ENCODE measurements around the gene ZNF790.
"Not testable (repeated sequence)": the region's sequence is repeated elsewhere in the genome, so short reads cannot be mapped to it uniquely, and the experiment has no call there.

Gene ZNF790

DNA sequence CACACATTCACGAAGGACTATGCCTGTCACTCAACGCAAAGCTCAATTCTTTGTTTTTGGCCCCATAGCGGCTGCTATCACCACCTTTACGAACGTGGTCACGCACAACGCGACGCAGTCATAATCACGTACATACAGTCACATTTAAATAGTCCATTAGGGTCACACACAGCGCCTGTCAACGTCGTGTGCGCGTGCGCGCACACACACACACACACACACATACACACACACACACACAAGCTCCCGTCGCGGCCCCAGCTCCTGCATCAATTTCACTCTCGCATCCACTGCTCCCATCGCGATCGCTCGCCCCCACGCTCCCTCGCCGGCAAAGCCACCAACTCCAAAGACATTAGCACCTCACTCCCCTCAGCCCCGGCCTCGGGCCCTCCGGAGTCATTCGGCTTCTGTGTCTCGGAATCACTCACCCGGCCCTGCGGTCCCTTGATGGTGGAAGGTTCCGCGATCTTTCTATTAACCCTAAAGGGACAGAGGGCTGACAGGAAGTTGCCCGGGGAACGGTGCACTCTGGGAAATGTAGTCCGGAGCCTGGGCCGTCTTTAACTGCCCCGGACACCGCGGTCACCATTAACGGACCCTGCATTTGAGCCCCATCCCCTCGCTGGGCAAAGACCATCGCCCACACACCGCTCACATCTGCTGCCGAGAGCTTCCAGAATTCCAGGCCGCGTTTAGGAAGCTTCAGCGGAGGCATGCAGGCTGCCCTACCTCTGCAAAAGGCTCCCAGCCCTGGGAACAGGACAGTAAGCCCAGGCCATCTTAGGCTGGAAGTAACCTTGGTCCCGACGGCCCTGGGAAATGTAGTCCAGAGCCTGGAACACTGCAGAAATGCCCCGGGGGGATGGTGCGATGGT, at the start of gene ZNF790:
Gene ZNF790, minus strand, starts transcription at position 482 of the 878 bp plus-strand sequence. CDS start 12,768 bp downstream, outside the sequence.
- DNase-seq (ENCODE audit: low read depth) = peak; percentile 80

DNA sequence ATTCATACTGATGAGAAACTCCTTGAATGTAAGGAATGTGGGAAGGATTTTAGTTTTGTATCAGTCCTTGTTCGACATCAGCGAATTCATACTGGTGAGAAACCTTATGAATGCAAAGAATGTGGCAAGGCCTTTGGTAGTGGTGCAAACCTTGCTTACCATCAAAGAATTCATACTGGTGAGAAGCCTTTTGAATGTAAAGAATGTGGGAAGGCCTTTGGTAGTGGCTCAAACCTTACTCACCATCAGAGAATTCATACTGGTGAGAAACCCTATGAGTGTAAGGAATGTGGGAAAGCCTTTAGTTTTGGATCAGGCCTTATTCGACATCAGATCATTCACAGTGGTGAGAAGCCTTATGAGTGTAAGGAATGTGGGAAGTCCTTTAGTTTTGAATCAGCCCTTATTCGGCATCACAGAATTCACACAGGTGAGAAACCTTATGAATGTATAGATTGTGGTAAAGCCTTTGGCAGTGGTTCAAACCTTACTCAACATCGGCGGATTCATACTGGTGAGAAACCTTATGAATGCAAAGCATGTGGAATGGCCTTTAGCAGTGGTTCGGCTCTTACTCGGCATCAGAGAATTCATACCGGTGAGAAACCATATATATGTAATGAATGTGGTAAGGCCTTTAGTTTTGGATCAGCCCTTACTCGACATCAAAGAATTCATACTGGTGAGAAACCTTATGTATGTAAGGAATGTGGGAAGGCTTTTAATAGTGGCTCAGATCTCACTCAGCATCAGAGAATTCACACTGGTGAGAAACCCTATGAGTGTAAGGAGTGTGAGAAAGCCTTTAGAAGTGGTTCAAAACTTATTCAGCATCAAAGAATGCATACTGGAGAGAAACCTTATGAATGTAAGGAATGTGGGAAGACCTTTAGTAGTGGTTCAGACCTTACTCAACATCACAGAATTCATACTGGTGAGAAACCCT, 39.1 kb upstream of the ZNF790 start:
- DNase-seq (ENCODE audit: low read depth) = no peak

DNA sequence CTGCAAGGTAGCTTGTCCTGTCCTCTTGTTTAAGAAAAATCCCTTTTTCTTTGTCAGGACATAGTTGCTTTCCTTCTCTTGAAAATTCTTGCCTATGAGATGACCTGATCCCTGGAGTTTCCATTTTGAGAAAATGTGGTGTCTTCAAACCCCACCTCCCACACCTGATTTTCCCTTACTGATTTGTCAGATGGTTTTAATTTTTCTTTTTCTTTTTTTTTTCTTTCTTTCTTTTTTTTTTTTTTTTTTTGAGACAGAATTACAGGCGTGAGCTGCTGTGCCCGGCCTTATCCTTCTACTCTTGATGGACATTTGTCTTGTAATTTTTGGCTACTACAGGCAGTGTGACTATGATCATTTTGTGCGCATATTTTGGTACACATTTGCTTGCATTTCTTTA, 13.7 kb upstream of the ZNF790 start:
- DNase-seq (ENCODE audit: low read depth) = no peak

DNA sequence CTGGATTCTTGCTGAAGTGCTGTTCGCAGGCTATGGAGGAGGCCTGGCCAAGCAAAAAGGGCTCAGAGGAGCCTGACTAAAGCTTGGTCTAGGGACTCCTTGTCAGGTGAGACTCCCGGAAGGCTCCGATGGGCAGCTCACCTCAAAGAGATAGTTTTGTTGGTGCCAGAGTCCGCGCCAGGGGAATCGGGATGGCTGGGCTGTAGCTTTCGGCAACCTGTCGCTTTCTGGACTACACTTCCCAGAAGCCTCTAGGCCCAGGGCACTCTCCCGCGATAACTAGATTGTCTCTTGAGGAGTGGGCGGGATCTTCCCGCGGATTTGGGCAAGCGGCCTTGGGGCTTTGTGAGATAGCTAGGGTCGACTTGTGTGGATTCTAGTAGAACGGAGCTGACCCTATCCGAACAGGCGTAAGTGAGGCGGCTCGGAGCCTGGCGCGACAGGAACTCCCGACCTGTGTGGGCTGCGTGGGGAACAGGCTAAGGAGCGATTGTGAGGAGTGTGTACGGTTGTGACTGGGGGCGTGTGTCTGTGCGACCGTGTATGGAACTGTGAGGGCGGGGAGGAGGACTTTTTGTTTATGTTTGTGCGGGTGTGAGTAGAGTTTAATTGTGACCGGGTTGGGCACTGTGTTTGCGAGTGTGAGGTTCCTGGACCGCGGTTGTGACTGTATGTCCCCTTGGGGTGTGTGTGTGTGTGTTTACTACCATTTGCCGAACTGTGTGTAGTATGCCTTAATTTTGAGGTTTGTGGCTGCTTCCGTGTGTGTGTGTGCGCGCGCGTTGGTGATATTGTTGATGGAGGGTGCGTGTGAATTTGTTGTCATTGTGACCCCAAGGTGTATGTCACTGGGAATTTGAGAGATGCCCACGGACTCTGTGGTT, 12.6 kb upstream of the ZNF790 start, which contains the start of gene ZNF345:
Gene ZNF345, plus strand, starts transcription at position 318 of the 884 bp plus-strand sequence. CDS start 25,955 bp downstream, outside the sequence.
- peak; percentile 84 for DNase-seq (ENCODE audit: low read depth)

DNA sequence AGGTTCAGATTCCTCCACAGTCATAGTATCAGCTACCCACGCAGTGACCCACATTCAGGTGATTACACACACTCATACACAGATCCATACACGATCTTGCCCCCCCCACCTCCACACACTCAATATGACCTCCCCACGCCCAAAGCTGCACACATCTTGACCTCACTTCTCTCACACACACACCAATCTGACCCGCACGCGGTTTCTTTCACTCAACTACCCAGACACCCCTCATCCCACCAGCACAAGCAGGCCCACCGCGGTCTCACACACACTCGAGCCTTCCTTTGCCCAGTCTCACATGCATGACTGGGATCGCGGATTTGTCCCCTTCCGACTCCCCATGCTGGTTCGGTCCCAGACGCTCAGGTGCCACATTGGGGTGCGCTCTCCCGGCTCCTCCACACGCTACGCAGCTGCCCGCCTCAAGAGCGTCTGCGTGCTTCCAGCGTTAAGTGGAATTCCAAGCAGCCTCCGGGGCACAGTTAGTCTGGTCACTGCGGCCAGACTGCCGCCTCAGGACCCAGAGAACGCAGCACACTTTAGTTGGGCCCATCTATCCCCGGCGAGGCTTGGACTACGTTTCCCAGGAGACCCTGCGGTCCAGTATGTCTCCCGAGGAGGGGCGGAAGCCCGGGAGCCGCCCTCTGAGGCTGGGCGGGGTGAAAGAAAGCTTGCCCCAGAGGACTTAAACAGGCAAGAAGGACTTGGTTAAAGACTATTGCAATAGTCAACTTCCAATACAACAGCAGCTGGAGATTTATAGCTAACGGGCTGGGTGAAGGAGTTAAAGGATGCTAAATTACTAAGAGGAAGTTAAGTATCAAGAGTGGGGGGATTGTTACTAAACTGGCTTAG, 11.7 kb upstream of the ZNF790 start:
- peak; percentile 77 for DNase-seq (ENCODE audit: low read depth)

DNA sequence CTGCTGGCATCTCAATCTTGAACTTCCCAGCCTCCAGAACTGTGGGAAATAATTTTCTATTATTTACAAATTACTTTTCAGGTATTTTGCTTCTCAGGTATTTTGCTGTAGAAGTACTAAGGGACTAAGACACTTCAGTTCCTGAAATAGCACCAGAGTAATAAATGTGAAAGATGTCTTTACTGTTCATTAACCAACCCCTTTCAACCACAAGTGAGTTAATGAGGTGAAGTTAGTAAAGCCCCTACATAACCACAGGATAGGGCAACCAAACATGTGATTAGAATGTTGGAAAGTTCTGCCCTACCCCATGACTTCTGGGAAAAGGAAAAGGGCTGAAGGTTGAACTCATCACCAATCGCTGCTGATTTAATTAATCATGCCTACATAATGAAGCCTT, 9.8 kb upstream of the ZNF790 start:
- DNase-seq (ENCODE audit: low read depth) = no peak

DNA sequence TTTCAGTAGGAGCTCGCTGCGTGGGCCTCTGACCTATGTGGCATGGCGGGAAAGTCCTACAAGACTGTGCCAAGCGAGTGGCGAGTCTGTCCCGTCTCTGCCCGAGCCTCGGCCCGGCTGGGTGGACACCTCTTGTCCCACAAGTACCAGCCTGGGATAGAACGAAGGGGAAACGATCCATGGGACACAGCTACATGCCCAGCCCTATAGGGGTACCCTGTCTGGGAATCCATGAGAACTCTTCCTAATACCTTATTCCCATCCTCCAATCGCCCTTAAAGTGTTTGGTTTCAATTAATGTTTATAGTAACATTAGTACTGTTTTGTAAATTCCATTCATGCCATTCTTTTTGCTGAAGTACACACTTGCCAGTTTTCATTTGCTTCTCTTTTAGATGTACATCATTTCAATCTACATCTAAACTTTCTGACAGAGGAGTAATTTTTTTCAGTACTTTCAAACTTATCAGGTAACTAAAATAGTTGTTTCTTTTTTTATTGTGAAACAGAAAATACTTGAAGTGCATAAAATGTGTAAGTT, 667 bp upstream of the ZNF790 start:
- no peak for DNase-seq (ENCODE audit: low read depth)

DNA sequence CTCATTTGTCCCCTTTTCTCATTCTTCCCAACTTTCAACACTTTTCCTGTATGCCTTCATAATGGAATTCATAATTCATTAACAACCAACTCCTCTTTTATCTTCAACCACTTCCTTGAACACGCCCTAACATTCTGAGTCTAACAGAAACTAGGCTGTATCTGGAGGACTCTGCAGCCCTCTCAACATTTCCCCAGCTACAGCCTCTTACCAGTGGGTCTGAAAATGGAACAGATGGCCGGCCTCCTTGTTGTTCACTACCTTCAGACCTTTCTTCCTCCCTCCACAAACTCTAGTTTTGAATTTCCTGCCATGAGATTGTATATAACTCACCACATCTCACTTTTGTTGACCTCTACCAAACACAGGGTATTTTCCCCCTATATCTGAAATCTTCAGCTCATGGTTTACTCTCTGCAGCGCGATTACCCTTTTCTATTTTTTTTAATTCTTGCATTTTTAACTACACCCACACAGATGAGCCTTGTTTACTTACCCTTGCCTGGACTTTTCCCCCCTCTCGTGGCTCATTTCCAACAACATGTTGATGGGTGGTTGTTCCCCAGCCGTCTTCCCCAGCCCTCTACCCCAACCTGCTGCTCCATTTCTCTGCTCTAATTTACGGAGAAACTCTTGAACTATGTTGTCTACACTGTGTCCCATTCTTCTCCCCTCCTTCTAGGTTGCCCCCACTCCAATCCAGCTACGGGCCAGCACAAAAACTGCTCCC, 846 bp downstream of the ZNF790 start:
- no peak for DNase-seq (ENCODE audit: low read depth)

DNA sequence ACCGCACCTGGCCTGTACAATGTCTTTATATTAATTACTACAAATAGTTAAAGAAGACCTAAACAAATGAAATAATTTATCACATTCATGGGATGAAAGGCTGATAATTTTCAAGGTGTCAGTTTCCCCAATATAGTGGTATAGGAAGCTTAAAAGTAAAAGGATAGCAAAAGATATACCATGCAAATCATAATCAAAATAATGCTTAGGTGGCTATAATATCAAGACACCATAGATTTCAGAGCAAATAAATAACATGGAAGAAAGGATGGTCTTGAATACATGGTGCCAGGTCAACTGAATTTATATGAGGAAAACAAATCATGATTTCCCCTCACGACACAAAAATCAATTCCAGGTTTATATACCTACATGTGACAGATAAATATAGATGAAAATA, 4.8 kb downstream of the ZNF790 start:
- DNase-seq (ENCODE audit: low read depth) = no peak

DNA sequence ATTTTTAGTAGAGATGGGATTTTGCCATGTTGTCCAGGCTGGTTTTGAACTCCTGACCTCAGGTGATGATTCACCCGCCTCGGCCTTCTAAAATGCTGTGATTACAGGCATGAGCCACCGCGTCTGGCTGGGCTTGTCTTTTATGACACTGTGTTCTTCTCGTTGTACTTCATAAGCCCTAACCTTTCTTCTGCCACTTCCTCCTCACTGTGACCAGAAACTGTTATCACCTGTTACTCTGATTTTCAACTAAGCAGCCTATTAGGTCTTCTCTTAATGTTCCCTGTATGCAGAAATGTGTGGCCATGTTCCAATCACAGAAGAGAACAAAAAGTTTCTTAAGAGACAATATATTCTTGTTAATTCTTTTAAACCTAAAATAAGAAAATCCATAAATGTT, 16.4 kb downstream of the ZNF790 start:
- DNase-seq (ENCODE audit: low read depth) = no peak

DNA sequence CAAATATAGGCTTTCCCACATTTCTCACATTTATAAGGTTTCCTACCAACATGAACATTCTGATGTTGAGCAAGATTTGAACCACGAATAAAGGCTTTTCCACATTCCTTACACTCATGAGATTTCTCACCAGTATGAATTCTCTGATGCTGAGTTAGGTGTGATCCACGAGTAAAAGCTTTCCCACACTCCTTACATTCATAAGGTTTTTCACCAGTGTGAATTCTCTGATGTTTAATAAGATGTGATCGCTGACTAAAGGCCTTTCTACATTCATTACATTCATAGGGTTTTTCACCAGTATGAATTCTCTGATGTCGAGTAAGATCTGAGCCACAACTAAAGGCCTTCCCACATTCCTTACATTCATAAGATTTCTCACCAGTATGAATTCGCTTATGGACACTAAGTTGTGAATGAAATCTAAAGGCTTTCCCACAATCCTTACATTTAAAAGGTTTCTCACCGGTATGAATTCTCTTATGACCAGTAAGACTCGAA, 19.0 kb downstream of the ZNF790 start:
- DNase-seq (ENCODE audit: low read depth) = no peak

DNA sequence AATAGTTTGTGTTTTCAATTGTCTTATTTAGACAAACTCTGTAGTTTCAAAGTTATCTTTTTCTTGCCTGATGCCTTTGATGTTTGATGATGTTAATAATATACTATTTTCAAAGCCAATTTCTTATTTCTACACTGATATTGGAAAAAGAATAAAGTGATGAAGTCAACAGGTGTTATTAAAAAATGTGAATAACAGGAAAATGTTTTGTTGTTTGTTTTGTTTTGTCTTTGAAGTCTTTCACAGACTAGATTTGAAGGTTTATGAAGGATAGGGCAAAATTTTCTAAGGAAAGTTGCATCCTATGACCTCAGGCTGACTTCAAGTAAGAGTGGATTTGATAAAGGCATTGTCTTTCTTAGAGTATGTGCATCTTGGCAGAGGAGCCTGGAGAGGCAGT, 31.2 kb downstream of the ZNF790 start:
- no peak for DNase-seq (ENCODE audit: low read depth)

DNA sequence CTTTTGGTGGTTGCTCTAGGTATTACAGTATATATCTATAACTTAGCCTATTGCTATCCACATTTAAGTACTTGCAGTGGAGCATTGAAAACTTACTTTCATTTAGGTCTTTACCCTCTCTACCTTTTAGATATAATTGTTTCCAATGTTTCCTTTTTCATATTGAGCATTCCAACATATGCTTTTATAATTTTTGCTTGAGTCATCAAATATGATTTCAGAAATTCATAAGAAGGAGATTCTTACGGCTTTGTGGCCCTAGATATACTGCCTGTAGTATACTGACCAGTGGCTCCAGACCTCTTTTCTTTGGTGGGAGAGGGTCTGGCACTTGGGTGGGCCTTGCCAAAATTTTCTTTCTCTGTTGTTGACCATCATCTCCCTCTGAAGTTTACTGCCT, 32.8 kb downstream of the ZNF790 start:
- no peak for DNase-seq (ENCODE audit: low read depth)

DNA sequence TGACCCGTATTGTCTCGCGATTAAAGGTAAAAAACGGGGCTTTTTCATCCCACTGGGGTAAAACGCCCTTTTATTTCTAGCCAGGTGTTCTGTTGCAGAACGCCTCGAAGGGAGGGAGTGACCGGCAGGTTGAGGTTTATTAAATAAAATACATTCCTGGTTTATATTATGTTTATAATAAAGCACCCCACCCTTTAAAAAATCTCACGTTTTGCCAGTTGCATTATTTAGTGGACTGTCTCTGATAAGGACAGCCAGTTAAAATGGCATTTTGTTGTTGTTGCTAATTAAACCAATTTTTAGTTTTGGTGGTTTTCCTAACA, 40.4 kb downstream of the ZNF790 start:
- DNase-seq (ENCODE audit: low read depth) = no peak

DNA sequence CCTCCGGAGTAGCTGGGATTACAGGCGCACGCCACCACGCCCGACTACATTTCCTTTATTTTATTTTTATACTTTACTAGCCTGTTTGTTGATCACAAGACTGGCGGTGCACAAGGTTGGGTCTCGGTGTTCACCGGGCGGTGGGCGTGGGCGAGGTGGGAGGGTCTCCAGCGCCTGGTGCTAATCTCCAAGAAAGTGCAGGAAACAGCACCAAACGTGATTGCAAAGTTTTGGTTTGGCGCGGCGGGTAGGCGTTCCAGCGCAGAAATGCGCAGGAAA, 41.5 kb downstream of the ZNF790 start:
- no peak for DNase-seq (ENCODE audit: low read depth)

DNA sequence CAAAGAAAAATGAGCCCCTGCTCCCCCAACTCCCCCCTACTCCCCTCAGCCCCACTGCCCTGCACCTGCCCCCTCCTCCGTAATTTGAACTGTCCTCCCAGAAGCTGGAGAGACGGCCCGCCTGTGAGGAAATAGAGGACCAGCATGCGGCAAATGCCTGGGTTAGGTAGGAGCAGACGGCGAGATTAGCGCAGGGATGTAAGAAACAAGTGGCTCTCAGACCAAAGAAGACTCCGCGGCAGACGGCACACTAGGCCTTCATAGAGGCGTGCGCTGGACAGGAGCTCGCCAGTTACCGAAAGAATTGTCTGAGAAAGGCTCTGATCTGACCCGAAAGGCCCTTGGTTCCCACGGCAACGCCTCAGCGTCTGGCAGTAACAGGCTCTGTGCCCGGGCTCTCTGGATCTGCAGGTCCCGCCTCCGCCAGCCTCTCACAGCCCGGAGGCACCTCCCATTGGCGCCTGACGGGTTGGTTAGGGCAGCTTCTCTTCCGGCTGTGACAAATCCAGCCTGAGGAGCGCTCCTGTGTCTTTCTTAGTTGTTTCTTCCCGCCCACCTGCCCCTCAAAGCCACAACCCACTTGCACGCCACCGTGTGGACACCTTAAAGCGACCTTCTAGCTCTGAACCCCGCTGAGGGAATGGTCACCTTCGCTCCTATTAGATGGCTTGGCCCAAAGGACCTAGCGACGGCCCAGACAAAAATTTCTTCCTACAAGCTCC, 46.6 kb downstream of the ZNF790 start:
- DNase-seq (ENCODE audit: low read depth) = not testable (repeated sequence)

DNA sequence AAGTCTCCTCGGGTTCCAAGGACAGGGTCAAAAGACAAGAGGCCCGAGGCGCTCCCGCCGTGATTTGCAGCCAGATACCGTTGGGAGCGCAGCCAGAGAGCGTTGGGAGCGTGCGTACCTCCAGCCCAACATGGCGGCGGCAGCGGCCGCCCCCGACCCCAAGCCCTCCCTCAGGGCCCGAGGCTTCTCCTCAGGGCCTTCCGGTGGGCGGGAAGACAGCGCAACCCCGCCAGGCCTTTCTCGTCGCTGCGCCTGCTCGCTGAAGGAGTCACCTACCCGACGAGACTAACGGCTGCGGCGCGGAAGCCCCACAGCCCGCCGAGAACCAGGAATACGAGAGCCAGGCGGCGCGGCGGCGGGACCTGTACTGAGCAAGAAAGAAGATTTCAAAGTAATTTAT, 62.4 kb downstream of the ZNF790 start:
- no peak for DNase-seq (ENCODE audit: low read depth)

DNA sequence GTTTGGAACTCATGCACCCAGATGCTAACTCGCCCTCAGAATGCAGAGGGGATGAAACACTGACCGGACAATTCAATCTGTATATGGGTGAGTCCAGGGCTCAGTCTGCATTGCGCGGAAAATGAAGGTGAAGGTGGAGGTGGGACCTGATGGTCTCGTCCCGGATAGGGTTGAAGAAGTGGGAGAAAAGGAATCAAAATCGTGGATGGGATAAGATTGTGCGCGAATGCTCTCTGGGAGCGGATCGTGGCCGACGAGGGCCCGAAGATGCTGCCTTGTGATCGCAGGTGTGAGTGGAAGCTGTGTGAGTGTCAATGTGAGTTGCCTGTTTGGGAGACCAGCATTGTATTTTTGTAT, 65.0 kb downstream of the ZNF790 start:
- DNase-seq (ENCODE audit: low read depth) = no peak
